ENCODE measurements around the gene TPO. TPM values are rescaled to one million over a fixed set of nuclear protein-coding genes. Genes with fewer than 3 reads are reported as not detected.
"Not testable (repeated sequence)": the region's sequence is repeated elsewhere in the genome, so short reads cannot be mapped to it uniquely, and the experiment has no call there.

Gene TPO
- total RNA-seq, 4 donors from 2014 or later, result 6.7 to 14.5 (median 11.3) TPM

DNA sequence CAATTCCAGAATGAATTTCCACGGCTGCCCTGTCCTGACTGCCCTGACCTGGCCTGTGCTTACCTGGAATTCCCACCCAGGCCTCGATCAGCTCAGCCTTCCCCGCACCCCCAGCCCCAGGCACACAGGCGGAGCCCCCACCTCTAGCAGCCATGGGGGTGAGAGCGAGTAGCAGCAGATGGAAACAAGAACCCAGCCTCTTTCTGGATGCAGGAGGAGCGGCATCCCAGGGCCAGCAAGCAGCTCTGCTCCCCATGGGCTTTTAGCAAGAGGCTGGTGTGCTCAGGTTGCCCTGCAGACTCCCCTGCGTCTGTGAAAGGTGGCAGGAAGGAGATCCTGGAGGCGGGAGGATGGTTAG lies 101.8 kb downstream of the TPO start:
- H3K4me1 ChIP-seq, result no peaks in the 10 kb centered on the region
- 60 to 80% methylated on average over 1 to 2 of the region's 8 CpGs for WGBS, 2 donors (ENCODE audit: low coverage in 1 of 2)
- H3K4me3 ChIP-seq, result no peak overlapping the region
- no peaks in the 10 kb centered on the region for H3K36me3 ChIP-seq
- no peak for TF ChIP-seq POLR2AphosphoS5 (IDR thresholded peaks at IDR 0.05)
- no peak for TF ChIP-seq POLR2A (IDR thresholded peaks at IDR 0.05)
- TF ChIP-seq CTCF (IDR thresholded peaks at IDR 0.05), result no peak
- no peak overlapping the region for H3K27ac ChIP-seq
- no peaks in the 10 kb centered on the region for H3K9me3 ChIP-seq
- ATAC-seq, result no peak
- H3K27me3 ChIP-seq, result peaks cover 35% of the 10 kb centered on the region

GRCh38 chr2:1515986-1516797 lies 102.9 kb downstream of the TPO start:
- H3K9me3 ChIP-seq, result no peaks in the 10 kb centered on the region
- no peak overlapping the region for H3K4me3 ChIP-seq
- no peaks in the 10 kb centered on the region for H3K4me1 ChIP-seq
- no peak for TF ChIP-seq EP300 (IDR thresholded peaks at IDR 0.05)
- no peak for TF ChIP-seq CTCF (IDR thresholded peaks at IDR 0.05)
- TF ChIP-seq POLR2A (IDR thresholded peaks at IDR 0.05), result no peak
- TF ChIP-seq POLR2AphosphoS5 (IDR thresholded peaks at IDR 0.05), result no peak
- ATAC-seq, result no peak
- H3K27ac ChIP-seq, result no peak overlapping the region
- H3K36me3 ChIP-seq, result no peaks in the 10 kb centered on the region
- H3K27me3 ChIP-seq, result peaks cover 24% of the 10 kb centered on the region
- 83 to 100% methylated on average over 7 to 8 of the region's 23 CpGs for WGBS, 2 donors (ENCODE audit: low coverage in 1 of 2)

DNA sequence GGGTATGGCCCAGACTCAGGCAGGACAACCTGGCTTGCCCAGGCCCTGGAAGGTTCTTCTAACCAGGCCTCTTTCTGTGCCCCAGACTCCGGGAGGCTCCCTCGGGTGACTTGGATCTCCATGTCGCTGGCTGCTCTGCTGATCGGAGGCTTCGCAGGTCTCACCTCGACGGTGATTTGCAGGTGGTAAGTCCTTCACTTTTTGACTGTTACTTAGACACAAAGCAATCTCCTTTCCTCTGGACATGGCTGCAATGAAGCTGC lies 103.5 kb downstream of the TPO start:
- Histone ChIP-seq H3K36me3 (no peaks in the 10 kb centered on the region), H3K27me3 (peaks cover 22% of the 10 kb centered on the region), H3K4me1 (no peaks in the 10 kb centered on the region), H3K4me3 (no peak overlapping the region), H3K9me3 (no peaks in the 10 kb centered on the region), H3K27ac (no peak overlapping the region)
- no peak for ATAC-seq
- 100% methylated on average over 4 of the region's 7 CpGs; no CpG with 5 or more reads in 1 of the 2 donors for WGBS, 2 donors (ENCODE audit: low coverage in 1 of 2)
- no peak for TF ChIP-seq CTCF (IDR thresholded peaks at IDR 0.05)
- TF ChIP-seq POLR2A (IDR thresholded peaks at IDR 0.05), result no peak
- TF ChIP-seq EP300 (IDR thresholded peaks at IDR 0.05), result no peak
- no peak for TF ChIP-seq POLR2AphosphoS5 (IDR thresholded peaks at IDR 0.05)

- H3K27me3 ChIP-seq, result peaks cover 17% of the 10 kb centered on the region
- not testable (repeated sequence) for H3K4me3 ChIP-seq, H3K36me3 ChIP-seq, H3K27ac ChIP-seq, H3K4me1 ChIP-seq, ATAC-seq, H3K9me3 ChIP-seq
- WGBS, 2 donors (ENCODE audit: low coverage in 1 of 2), result 83 to 89% methylated on average over 4 to 5 of the region's 5 CpGs
Measured at GRCh38 chr2:1517291-1517690, 104.0 kb downstream of the TPO start.

DNA sequence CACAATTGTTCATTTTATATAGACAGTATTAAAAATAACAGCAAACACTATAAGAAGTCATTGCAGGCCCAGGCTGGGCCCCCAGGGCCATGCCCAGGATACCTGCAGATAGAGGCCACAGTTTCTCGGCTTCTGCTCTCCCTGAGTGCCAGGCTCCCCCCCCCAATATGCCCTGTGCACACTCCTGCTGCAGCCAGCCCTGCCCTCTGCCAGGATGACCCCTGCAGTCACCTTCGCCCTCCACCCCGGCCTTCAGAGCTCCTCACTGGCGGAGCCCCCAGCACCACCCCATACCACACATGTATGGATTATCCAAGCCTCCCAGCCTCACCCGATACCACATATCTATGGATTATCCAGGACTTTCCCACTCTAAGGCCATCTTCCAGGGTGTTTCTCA lies 104.5 kb downstream of the TPO start:
- TF ChIP-seq POLR2AphosphoS5 (IDR thresholded peaks at IDR 0.05), result no peak
- TF ChIP-seq CTCF (IDR thresholded peaks at IDR 0.05), result no peak
- 90 to 93% methylated on average over 2 to 5 of the region's 5 CpGs for WGBS, 2 donors (ENCODE audit: low coverage in 1 of 2)
- H3K27ac ChIP-seq, result no peak overlapping the region
- H3K9me3 ChIP-seq, result no peaks in the 10 kb centered on the region
- no peak overlapping the region for H3K4me3 ChIP-seq
- H3K27me3 ChIP-seq, result peaks cover 12% of the 10 kb centered on the region
- H3K36me3 ChIP-seq, result no peaks in the 10 kb centered on the region
- H3K4me1 ChIP-seq, result no peaks in the 10 kb centered on the region
- ATAC-seq, result no peak
